PC-9 (cell line): ENCODE results near the gene TRAF2. TPM values are rescaled to one million over a fixed set of nuclear protein-coding genes. Genes with fewer than 3 reads are reported as not detected.

Source experiments
- BruUV-seq: library from RNA; stranded (reverse); fragments of 400-500 nt; replicated peaks from 2 replicates; lab custom pipeline; 2021; lab: Mats Ljungman, UMichigan
- CTCF ChIA-PET: fragments of 300-600 bp; sonication (Branson Sonifier 250); formaldehyde crosslinking; loops from one replicate; lab custom pipeline; 2022; ENCODE audit warnings: antibody characterized with exemption; lab: Charles Lee
- POLR2A ChIA-PET: fragments of 300-600 bp; sonication (Branson Sonifier 250); formaldehyde crosslinking; loops from one replicate; lab custom pipeline; 2022; ENCODE audit warnings: antibody characterized with exemption; ENCODE audit not compliant: unreplicated experiment; lab: Charles Lee
- DNase-seq, 2 experiments: peaks; one replicate each; pipeline versions ENCODE4 v3.0.0 to v3.0.0-alpha.2; 2015 to 2022; ENCODE audit warnings: mixed read lengths in 1 of 2
- H2AFZ ChIP-seq: fragments of 200-600 bp; sonication (generic); 2 replicates; pipeline ENCODE4 v1.8.1; 2017; ENCODE audit warnings: antibody characterized with exemption
- H3F3A ChIP-seq: fragments of 200-600 bp; sonication (generic); 2 replicates; pipeline ENCODE4 v1.8.1; 2017; ENCODE audit warnings: antibody characterized with exemption, mild to moderate bottlenecking, low read depth; ENCODE audit not compliant: insufficient read depth
- H3K27ac ChIP-seq: fragments of 200-600 bp; sonication (generic); 2 replicates; pipeline ENCODE4 v1.6.1; 2016; ENCODE audit warnings: mixed run types
- H3K27me3 ChIP-seq: fragments of 200-600 bp; sonication (generic); 2 replicates; pipeline ENCODE4 v1.6.1; 2016; ENCODE audit warnings: low read depth, mixed run types; ENCODE audit not compliant: insufficient read depth
- H3K36me3 ChIP-seq: fragments of 200-600 bp; sonication (generic); 2 replicates; pipeline ENCODE4 v1.6.1; 2016; ENCODE audit warnings: low read depth, mixed run types
- H3K4me1 ChIP-seq: fragments of 200-600 bp; sonication (generic); replicated peaks from 2 replicates; pipeline ENCODE4 v1.6.1; 2016; ENCODE audit warnings: mixed run types; ENCODE audit not compliant: insufficient read depth
- H3K4me2 ChIP-seq: fragments of 200-600 bp; sonication (generic); 2 replicates; pipeline ENCODE4 v1.6.1; 2017; ENCODE audit warnings: mixed run types
- H3K4me3 ChIP-seq: fragments of 200-600 bp; sonication (generic); 2 replicates; pipeline ENCODE4 v1.6.1; 2016; ENCODE audit warnings: mixed run types
- H3K79me2 ChIP-seq: fragments of 200-600 bp; sonication (generic); 2 replicates; pipeline ENCODE4 v1.6.1; 2017; ENCODE audit warnings: low read depth, mixed run types
- H3K9me2 ChIP-seq: fragments of 200-600 bp; sonication (generic); 2 replicates; pipeline ENCODE4 v1.8.1; 2017; ENCODE audit warnings: mild to moderate bottlenecking; ENCODE audit not compliant: insufficient read depth
- H3K9me3 ChIP-seq: fragments of 200-600 bp; sonication (generic); 2 replicates; pipeline ENCODE4 v1.8.1; 2016; ENCODE audit warnings: low read depth; ENCODE audit not compliant: insufficient read depth
- H4K20me1 ChIP-seq: fragments of 200-600 bp; sonication (generic); 2 replicates; pipeline ENCODE4 v1.8.1; 2017; ENCODE audit not compliant: insufficient read depth
- CTCF ChIP-seq: fragments of 200-600 bp; sonication (generic); conservative IDR thresholded peaks from 2 replicates; pipeline ENCODE4 v1.6.1; 2017; ENCODE audit warnings: mixed run types, antibody characterized with exemption, mild to moderate bottlenecking, moderate library complexity
- EZH2 ChIP-seq: fragments of 200-600 bp; sonication (generic); IDR thresholded peaks from 2 replicates; pipeline ENCODE4 v1.8.0; 2017; ENCODE audit warnings: antibody characterized with exemption, low read depth
- intact Hi-C: fragments of 100-400 bp; cut with micrococcal nuclease; formaldehyde crosslinking; loops from one replicate; pipeline ENCODE4 v1.10.0; 2022; ENCODE audit not compliant: unreplicated experiment
- total RNA-seq: library from RNA; stranded (reverse); gene quantifications from 2 replicates; pipeline ENCODE4 v1.2.3, GENCODE V29; 2021

The TRAF2 gene
- total RNA-seq, 1 experiment from 2014 or later: 42.7 TPM

- Histone ChIP-seq H2AFZ (no peak overlapping the region), H3K27ac (no peak overlapping the region), H3F3A (0 out of 2 replicates have a peak, but pooled peaks cover 4% of the 10 kb centered on the region), H3K27me3 (no peaks in the 10 kb centered on the region), H3K36me3 (no peaks in the 10 kb centered on the region), H3K9me2 (no peaks in the 10 kb centered on the region), H3K4me1 (peaks cover 8% of the 10 kb centered on the region), H4K20me1 (peaks cover 8% of the 10 kb centered on the region; the same call in 1 of the 2 replicates), H3K79me2 (peaks cover 81% of the 10 kb centered on the region), H3K4me2 (no peak overlapping the region), H3K4me3 (no peak overlapping the region), H3K9me3 (no peaks in the 10 kb centered on the region)
- DNase-seq: no peak
- ChIA-PET CTCF (no interaction called here), POLR2A (interaction anchor here (0.6 kb wide), 1 partner anchor 123 kb away, joined by 4 read pairs; no protein-coding TSS in a partner anchor)
- intact Hi-C loops: no loop called here
- BruUV-seq: no TSS peak
- TF ChIP-seq EZH2: no peak
- no peak for TF ChIP-seq CTCF
Measured at GRCh38 chr9:136890661-136891060, 4.3 kb downstream of the TRAF2 start.

GRCh38 chr9:136896027-136896426 lies 9.7 kb downstream of the TRAF2 start:
- Histone ChIP-seq H3K4me2 (no peak overlapping the region), H3K36me3 (peaks cover 4% of the 10 kb centered on the region; the same call in 1 of the 2 replicates), H4K20me1 (peaks cover 6% of the 10 kb centered on the region; the same call in 1 of the 2 replicates), H2AFZ (no peak overlapping the region), H3K27ac (no peak overlapping the region), H3F3A (peaks cover 33% of the 10 kb centered on the region), H3K27me3 (no peaks in the 10 kb centered on the region), H3K79me2 (peaks cover 37% of the 10 kb centered on the region), H3K4me3 (no peak overlapping the region), H3K4me1 (peaks cover 18% of the 10 kb centered on the region), H3K9me2 (no peaks in the 10 kb centered on the region), H3K9me3 (no peaks in the 10 kb centered on the region)
- no peak for TF ChIP-seq EZH2
- TF ChIP-seq CTCF: no peak
- no TSS peak for BruUV-seq
- intact Hi-C loops: no loop called here
- CTCF ChIA-PET: no interaction called here
- DNase-seq: no peak
- POLR2A ChIA-PET: no interaction called here

- H3K79me2 ChIP-seq: peaks cover 17% of the 10 kb centered on the region; the same call in 1 of the 2 replicates
- H3K4me2 ChIP-seq: no peak overlapping the region
- no TSS peak for BruUV-seq
- no peak overlapping the region for H3K4me3 ChIP-seq
- H3K27ac ChIP-seq: no peak overlapping the region
- intact Hi-C loops: no loop called here
- H2AFZ ChIP-seq: no peak overlapping the region
- TF ChIP-seq CTCF (no peak), EZH2 (no peak)
- CTCF ChIA-PET: interaction anchor here (0.6 kb wide), 1 partner anchor 56 kb away, joined by 3 read pairs; the partner anchor contains the start of gene AJM1
- H3F3A ChIP-seq: peaks cover 53% of the 10 kb centered on the region
- H3K36me3 ChIP-seq: peaks cover 8% of the 10 kb centered on the region; the same call in 1 of the 2 replicates
- H4K20me1 ChIP-seq: no peaks in the 10 kb centered on the region; the same call in 1 of the 2 replicates
- no peaks in the 10 kb centered on the region for H3K9me3 ChIP-seq
- H3K9me2 ChIP-seq: no peaks in the 10 kb centered on the region
- peaks cover 44% of the 10 kb centered on the region for H3K4me1 ChIP-seq
- no peak for DNase-seq
- POLR2A ChIA-PET: interaction anchor here (0.5 to 1.0 kb wide), 4 partner anchors 32 to 319 kb away, joined by 3 to 8 read pairs (median 4); partner anchors contain the start of gene EDF1
- no peaks in the 10 kb centered on the region for H3K27me3 ChIP-seq
Measured at GRCh38 chr9:136898483-136899100, 12.3 kb downstream of the TRAF2 start.
